HFF-Myc (cell line): ENCODE results near the gene TMEM222.

Source experiments
- DNase-seq: peaks from one replicate; pipeline ENCODE4 v3.0.0-alpha.2; 2011; ENCODE audit warnings: low read depth; ENCODE audit errors: extremely low read depth
- H3K4me3 ChIP-seq: replicated peaks from 2 replicates; pipeline ENCODE4 v1.5.1; 2011; ENCODE audit warnings: low read depth, mild to moderate bottlenecking, control low read depth, low read length
- TF ChIP-seq, protein P1 (sequence below): IDR thresholded peaks from 2 replicates; pipeline ENCODE4 v1.5.1; 2012; ENCODE audit warnings: mild to moderate bottlenecking, low read depth, low read length, control low read depth; ENCODE audit errors: missing control alignments

Gene TMEM222

DNA sequence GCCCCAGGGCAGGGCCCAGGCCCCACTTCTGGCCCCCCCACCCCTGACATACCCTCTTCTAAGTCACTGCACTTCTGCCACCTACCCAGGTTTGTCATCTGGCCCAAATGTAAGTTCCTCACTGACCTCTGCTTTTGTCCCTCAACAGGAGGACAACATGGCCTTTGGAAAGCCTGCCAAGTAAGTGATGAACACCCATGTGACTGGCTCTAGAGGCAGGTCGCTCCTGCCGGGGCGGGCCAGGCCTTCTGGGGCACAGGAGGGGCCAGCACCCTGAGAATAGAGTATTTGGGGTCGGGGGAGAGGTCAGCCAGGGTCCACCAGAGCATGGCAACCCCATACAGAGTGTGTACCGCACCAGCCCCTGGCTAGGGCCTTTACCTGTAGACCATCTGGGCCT, 10.0 kb downstream of the TMEM222 start:
- TF ChIP-seq, protein P1, sequence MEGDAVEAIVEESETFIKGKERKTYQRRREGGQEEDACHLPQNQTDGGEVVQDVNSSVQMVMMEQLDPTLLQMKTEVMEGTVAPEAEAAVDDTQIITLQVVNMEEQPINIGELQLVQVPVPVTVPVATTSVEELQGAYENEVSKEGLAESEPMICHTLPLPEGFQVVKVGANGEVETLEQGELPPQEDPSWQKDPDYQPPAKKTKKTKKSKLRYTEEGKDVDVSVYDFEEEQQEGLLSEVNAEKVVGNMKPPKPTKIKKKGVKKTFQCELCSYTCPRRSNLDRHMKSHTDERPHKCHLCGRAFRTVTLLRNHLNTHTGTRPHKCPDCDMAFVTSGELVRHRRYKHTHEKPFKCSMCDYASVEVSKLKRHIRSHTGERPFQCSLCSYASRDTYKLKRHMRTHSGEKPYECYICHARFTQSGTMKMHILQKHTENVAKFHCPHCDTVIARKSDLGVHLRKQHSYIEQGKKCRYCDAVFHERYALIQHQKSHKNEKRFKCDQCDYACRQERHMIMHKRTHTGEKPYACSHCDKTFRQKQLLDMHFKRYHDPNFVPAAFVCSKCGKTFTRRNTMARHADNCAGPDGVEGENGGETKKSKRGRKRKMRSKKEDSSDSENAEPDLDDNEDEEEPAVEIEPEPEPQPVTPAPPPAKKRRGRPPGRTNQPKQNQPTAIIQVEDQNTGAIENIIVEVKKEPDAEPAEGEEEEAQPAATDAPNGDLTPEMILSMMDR = no peak
- DNase-seq = no peak
- no peak overlapping the region for H3K4me3 ChIP-seq

DNA sequence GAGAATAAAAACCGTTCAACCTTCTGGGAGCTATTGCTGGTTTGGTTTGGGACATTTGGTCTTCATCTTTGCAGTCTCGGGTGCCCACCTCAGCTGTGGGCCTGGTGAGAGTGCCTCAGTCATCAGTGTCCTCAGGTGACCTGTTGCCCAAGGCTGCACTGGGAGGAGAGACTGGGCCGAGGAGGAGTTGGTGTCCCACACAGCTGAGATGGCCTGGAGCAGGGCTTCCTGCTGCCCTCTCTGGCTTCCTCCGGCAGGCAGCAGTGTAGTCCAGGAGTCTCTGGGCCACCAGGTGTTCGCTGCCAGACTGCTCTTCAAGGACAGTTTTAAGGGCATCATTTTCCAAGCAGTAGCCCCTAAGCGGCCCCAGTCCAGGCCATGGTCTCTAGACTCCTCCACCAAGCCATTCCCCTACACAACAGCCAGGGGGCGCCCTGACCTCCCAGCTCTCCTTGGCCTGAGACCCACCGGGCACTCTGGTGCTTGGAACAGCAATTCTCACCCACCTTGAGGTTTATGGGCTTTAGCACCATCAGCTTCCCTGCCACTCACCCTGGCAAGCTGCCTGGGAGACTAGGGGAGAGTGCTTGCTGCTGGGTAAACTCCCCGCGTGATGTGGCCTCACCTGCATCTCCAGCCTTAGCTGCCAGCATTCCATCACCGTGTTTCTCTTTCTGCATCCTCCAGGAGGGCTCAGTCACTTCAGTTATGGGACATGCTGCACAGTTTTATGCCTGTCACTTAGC, 10.7 kb downstream of the TMEM222 start:
- no peak for DNase-seq
- TF ChIP-seq, protein P1 = peak; percentile 91
- no peak overlapping the region for H3K4me3 ChIP-seq

DNA sequence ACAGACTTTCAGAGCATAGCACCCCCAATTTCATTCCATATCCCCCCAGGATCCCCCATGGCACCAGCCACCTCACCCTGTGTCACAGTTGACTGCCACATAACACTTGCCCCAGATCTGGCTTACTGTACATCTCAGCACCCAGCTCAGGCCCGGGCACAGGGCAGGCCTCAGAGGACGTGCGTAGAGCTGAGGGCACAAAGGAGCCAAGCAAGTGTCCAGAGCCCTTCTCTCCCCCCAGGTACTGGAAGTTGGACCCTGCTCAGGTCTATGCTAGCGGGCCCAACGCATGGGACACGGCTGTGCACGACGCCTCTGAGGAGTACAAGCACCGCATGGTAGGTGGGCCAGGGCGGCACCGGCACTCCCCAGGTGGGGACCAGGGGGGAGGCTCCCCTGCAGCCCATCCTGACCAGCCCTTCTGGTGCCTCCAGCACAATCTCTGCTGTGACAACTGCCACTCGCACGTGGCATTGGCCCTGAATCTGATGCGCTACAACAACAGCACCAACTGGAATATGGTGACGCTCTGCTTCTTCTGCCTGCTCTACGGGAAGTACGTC, 11.8 kb downstream of the TMEM222 start:
- no peak for DNase-seq
- TF ChIP-seq, protein P1 = no peak
- no peak overlapping the region for H3K4me3 ChIP-seq

DNA sequence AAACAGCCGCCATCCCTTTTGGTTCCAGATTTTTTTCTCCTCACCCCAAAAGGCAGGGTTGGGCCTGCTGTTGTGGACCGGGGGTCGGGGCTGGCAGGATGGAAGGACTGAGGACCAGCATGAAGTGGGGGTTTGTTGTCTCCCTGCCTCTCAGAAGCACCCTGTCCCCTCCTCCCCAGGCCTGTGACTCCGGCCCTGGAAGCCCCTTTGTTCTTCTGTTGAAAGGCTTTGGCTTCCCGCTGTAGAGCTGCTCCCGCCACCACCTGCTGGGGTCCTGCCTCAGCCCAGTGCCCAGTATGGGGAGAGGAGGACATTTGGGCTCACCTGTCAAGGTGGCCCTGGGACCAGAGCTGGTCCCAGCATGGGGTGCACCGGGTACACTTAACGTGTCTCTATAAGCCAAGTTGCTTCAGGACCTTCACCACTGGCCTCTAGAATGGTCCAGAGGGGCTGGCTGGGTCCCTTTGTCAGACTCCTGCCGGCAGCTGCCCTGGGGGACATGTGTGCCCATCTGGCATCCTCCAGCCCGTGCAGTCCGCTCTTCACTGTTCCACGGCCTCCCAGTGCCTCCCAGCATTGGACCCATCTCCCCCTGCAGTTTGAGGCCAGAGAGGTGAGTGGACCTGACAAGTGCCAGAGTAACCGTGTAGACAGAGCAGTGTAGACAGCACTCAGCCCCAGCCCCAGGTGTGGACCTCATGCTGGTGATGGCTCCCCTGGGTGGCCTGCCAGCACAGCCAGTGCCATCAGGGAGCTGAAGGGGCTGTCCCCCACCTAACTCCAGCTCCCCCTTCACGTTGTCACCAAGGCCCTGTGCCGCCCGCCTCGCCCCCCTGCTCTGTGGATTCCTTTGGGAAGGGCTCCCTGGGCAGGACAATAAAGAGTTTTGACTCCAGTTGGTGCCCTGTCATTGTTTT, 13.8 kb downstream of the TMEM222 start:
- H3K4me3 ChIP-seq = no peak overlapping the region

DNA sequence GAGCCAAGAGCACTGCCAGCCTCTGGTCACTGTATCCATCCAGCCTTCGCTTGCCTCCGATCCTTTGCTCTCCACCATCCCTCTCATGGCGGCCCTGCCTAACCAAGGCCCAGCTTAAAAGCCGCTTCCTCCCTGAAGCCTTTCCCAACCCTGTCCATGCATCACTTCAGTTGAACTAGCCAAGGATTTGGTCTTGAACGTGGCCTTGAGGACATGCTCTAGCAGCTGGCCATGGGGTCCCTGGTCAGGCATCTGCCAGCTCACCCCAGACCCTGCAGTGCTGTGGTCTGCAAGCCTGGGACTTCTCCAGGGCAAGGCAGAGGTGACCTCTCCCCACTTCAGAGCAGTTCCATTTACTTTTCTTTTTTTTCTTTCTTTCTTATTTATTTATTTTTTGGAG, 14.8 kb downstream of the TMEM222 start:
- H3K4me3 ChIP-seq = no peak overlapping the region
- TF ChIP-seq, protein P1 = no peak
- no peak for DNase-seq

More for the DNA sequence above, 13.8 kb downstream of the TMEM222 start:
- no peak for DNase-seq
- TF ChIP-seq, protein P1 = no peak

DNA sequence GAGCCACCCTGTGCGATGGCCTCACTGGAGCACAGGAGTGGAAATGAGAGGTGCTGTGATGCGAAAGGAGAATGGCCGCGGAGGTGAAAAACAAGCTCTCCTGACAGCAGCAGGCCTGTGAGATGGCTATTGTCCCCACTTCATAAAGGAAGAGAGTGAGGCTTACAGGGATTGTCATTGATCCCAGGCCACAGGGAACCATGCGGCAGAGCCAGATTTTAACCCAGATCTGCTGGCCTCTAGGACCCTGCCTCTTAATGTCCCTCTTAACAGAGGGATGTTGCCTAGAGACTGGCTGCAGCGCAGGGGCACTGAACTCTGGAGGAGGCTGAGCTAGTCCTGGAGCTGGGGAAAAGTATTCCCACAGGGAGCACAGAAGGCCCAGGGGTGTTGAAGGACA, 16.8 kb downstream of the TMEM222 start:
- no peak overlapping the region for H3K4me3 ChIP-seq
- TF ChIP-seq, protein P1 = no peak
- no peak for DNase-seq
